SK-N-SH (cell line): ENCODE results near the gene ELN. TPM values are rescaled to one million over a fixed set of nuclear protein-coding genes. Genes with fewer than 3 reads are reported as not detected.

Source experiments
- CTCF ChIA-PET: fragments of 300-600, 350-600 bp; formaldehyde crosslinking; extraction: SDS; loops from one replicate; lab custom pipeline; 2021; lab: Yijun Ruan, JAX
- POLR2A ChIA-PET: fragments of 350-600 bp; sonication (Branson Sonifier 250); formaldehyde crosslinking; extraction: SDS; loops from one replicate; lab custom pipeline; 2020; ENCODE audit warnings: antibody characterized with exemption, inconsistent platforms; lab: Yijun Ruan, JAX
- DNase-seq: peaks from one replicate; pipeline ENCODE4 v3.0.0; 2012
- H2AFZ ChIP-seq: fragments of 200-600 bp; sonication (generic); 2 replicates; pipeline ENCODE4 v1.8.1; 2016; ENCODE audit warnings: antibody characterized with exemption, mild to moderate bottlenecking, low read depth
- H3F3A ChIP-seq: fragments of 200-600 bp; sonication (generic); replicated peaks from 2 replicates; pipeline ENCODE3; 2016; ENCODE audit warnings: antibody characterized with exemption, mild to moderate bottlenecking; ENCODE audit not compliant: insufficient read depth
- H3K27ac ChIP-seq, 2 experiments: fragments of 200-500 bp in 1 of 2; fragments of 200-600 bp in 1 of 2; sonication (Bioruptor generic) in 1 of 2; sonication (generic), shearing (Covaris generic) in 1 of 2; 2 replicates each; pipeline versions ENCODE4 v1.5.1 to v1.6.1; 2014 to 2016; ENCODE audit warnings: low read depth in 2 of 2, inconsistent platforms in 1 of 2, low read length in 1 of 2, mild to moderate bottlenecking in 1 of 2, mixed read lengths in 1 of 2
- H3K27me3 ChIP-seq: fragments of 200-600 bp; sonication (generic), shearing (Covaris generic); 2 replicates; pipeline ENCODE4 v1.6.1; 2016; ENCODE audit warnings: mixed run types; ENCODE audit not compliant: insufficient read depth
- H3K36me3 ChIP-seq, 2 experiments: fragments of 200-500 bp in 1 of 2; fragments of 200-600 bp in 1 of 2; sonication (Bioruptor generic) in 1 of 2; sonication (generic) in 1 of 2; replicated peaks in 1 of 2; 2 replicates each; pipeline versions ENCODE3 to v1.5.1; 2014 to 2016; ENCODE audit warnings: low read length in 1 of 2, mild to moderate bottlenecking in 1 of 2; ENCODE audit not compliant: insufficient read depth in 2 of 2, control insufficient read depth in 1 of 2
- H3K4me1 ChIP-seq, 2 experiments: fragments of 200-500 bp in 1 of 2; fragments of 200-600 bp in 1 of 2; sonication (Bioruptor generic) in 1 of 2; sonication (generic), shearing (Covaris generic) in 1 of 2; 2 replicates each; pipeline versions ENCODE4 v1.5.1 to v1.6.1; 2014 to 2016; ENCODE audit warnings: low read depth in 1 of 2, low read length in 1 of 2, mixed run types in 1 of 2; ENCODE audit not compliant: insufficient read depth in 2 of 2, control insufficient read depth in 1 of 2
- H3K4me2 ChIP-seq: fragments of 200-600 bp; sonication (generic), shearing (Covaris generic); 2 replicates; pipeline ENCODE4 v1.6.1; 2017; ENCODE audit warnings: mixed run types
- H3K4me3 ChIP-seq, 2 experiments: fragments of 200-500 bp in 1 of 2; fragments of 200-600 bp in 1 of 2; sonication (Bioruptor generic) in 1 of 2; sonication (generic), shearing (Covaris generic) in 1 of 2; 2 replicates each; pipeline versions ENCODE4 v1.5.1 to v1.8.1; 2014 to 2016; ENCODE audit warnings: low read depth in 2 of 2, inconsistent platforms in 1 of 2, low read length in 1 of 2, mild to moderate bottlenecking in 1 of 2, mixed read lengths in 1 of 2, moderate library complexity in 1 of 2
- H3K79me2 ChIP-seq: fragments of 200-600 bp; sonication (generic); 2 replicates; pipeline ENCODE4 v1.8.1; 2017; ENCODE audit warnings: mild to moderate bottlenecking; ENCODE audit not compliant: insufficient read depth
- H3K9ac ChIP-seq: fragments of 200-600 bp; sonication (generic); 2 replicates; pipeline ENCODE4 v1.6.1; 2017; ENCODE audit warnings: mixed run types
- H3K9me2 ChIP-seq: fragments of 200-600 bp; sonication (generic); 2 replicates; pipeline ENCODE4 v1.6.1; 2017; ENCODE audit warnings: mixed run types
- H3K9me3 ChIP-seq: fragments of 200-600 bp; sonication (generic); 2 replicates; pipeline ENCODE4 v1.6.1; 2017; ENCODE audit warnings: mixed run types, mild to moderate bottlenecking, moderate library complexity
- H4K20me1 ChIP-seq: fragments of 200-600 bp; sonication (generic); 2 replicates; pipeline ENCODE4 v1.6.1; 2017; ENCODE audit warnings: mild to moderate bottlenecking, mixed run types; ENCODE audit not compliant: insufficient read depth
- CHD2 ChIP-seq: fragments of 150-350 bp; IDR thresholded peaks from 2 replicates; pipeline ENCODE4 v1.6.1; 2018; ENCODE audit warnings: low read length; ENCODE audit not compliant: partially characterized antibody
- CTCF ChIP-seq: fragments of 200-600 bp; sonication (generic); IDR thresholded peaks from 2 replicates; pipeline ENCODE4 v1.6.1; 2017; ENCODE audit warnings: antibody characterized with exemption, mild to moderate bottlenecking, moderate library complexity
- ELF1 ChIP-seq: IDR thresholded peaks from 2 replicates; pipeline ENCODE4 v1.4.0; 2012
- EP300 ChIP-seq, 2 experiments: IDR thresholded peaks; 2 replicates each; pipeline versions ENCODE4 v1.4.0 to v1.6.1; 2012; ENCODE audit warnings: borderline replicate concordance in 1 of 2, low read depth in 1 of 2, low read length in 1 of 2
- EZH2phosphoT487 ChIP-seq: fragments of 200-600 bp; sonication (generic); IDR thresholded peaks from 2 replicates; pipeline ENCODE4 v1.6.1; 2017; ENCODE audit warnings: low read depth, mixed run types, mild to moderate bottlenecking, antibody characterized with exemption, moderate library complexity, borderline replicate concordance
- FOSL2 ChIP-seq: IDR thresholded peaks from 2 replicates; pipeline ENCODE4 v1.4.0; 2012; ENCODE audit warnings: low read depth, mild to moderate bottlenecking, moderate library complexity, borderline replicate concordance
- FOXJ3 ChIP-seq: sonication (generic); formaldehyde crosslinking; IDR thresholded peaks from 2 replicates; pipeline ENCODE4 v1.5.1; 2020; ENCODE audit warnings: mild to moderate bottlenecking, missing genetic modification reagents
- FOXM1 ChIP-seq: IDR thresholded peaks from 2 replicates; pipeline ENCODE4 v1.4.0; 2012; ENCODE audit warnings: low read depth, mild to moderate bottlenecking
- GABPA ChIP-seq: IDR thresholded peaks from 2 replicates; pipeline ENCODE4 v1.4.0; 2012; ENCODE audit warnings: low read depth, mild to moderate bottlenecking
- GATA2 ChIP-seq: sonication (generic); formaldehyde crosslinking; IDR thresholded peaks from 2 replicates; pipeline ENCODE4 v1.5.0; 2020; ENCODE audit warnings: mild to moderate bottlenecking, missing genetic modification reagents
- JUND ChIP-seq: IDR thresholded peaks from 2 replicates; pipeline ENCODE4 v1.4.0; 2012
- MAX ChIP-seq: IDR thresholded peaks from 2 replicates; pipeline ENCODE4 v1.4.0; 2012; ENCODE audit warnings: low read depth
- MEF2A ChIP-seq: IDR thresholded peaks from 2 replicates; pipeline ENCODE4 v1.4.0; 2012; ENCODE audit warnings: low read depth, borderline replicate concordance
- MXI1 ChIP-seq: IDR thresholded peaks from 2 replicates; pipeline ENCODE4 v1.6.1; 2012; ENCODE audit warnings: mild to moderate bottlenecking, low read depth, low read length, improper control_type of control experiment
- NFIC ChIP-seq: IDR thresholded peaks from 2 replicates; pipeline ENCODE4 v1.4.0; 2012; ENCODE audit warnings: borderline replicate concordance
- NRF1 ChIP-seq: IDR thresholded peaks from 2 replicates; pipeline ENCODE4 v1.6.1; 2012; ENCODE audit warnings: low read depth, mild to moderate bottlenecking, low read length
- PBX3 ChIP-seq: IDR thresholded peaks from 2 replicates; pipeline ENCODE4; 2012
- POLR2AphosphoS5 ChIP-seq: IDR thresholded peaks from 2 replicates; pipeline ENCODE4 v1.6.1; 2012; ENCODE audit warnings: low read depth, low read length
- RAD21 ChIP-seq: IDR thresholded peaks from 2 replicates; pipeline ENCODE4 v1.6.1; 2012; ENCODE audit warnings: mild to moderate bottlenecking, low read length
- RCOR1 ChIP-seq: fragments of 150-350 bp; IDR thresholded peaks from 2 replicates; pipeline ENCODE4 v1.6.1; 2017; ENCODE audit warnings: antibody characterized with exemption, low read length
- REST ChIP-seq: IDR thresholded peaks from 2 replicates; pipeline ENCODE4 v1.6.1; 2012; ENCODE audit warnings: mild to moderate bottlenecking, low read depth, low read length, moderate library complexity
- RXRA ChIP-seq: IDR thresholded peaks from 2 replicates; pipeline ENCODE4 v1.4.0; 2012; ENCODE audit warnings: low read depth, mild to moderate bottlenecking, borderline replicate concordance
- SIN3A ChIP-seq: IDR thresholded peaks from 2 replicates; pipeline ENCODE4 v1.6.1; 2012; ENCODE audit warnings: low read depth, mild to moderate bottlenecking, low read length, moderate library complexity, borderline replicate concordance
- SMC3 ChIP-seq: IDR thresholded peaks from 2 replicates; pipeline ENCODE4 v1.6.1; 2012; ENCODE audit warnings: low read depth, low read length, improper control_type of control experiment
- TEAD4 ChIP-seq: IDR thresholded peaks from 2 replicates; pipeline ENCODE4 v1.4.0; 2012; ENCODE audit warnings: mild to moderate bottlenecking, borderline replicate concordance; ENCODE audit not compliant: insufficient read depth
- WGBS: methylation state at CpG from one replicate; pipeline ENCODE4 v1.1.6; 2017; ENCODE audit warnings: low lambda C conversion rate; 5-methylcytosine and 5-hydroxymethylcytosine counted together
- polyA plus RNA-seq, 3 experiments: library from polyadenylated mRNA; depleted of rRNA; stranded (reverse); fragments of >200 nt; gene quantifications; 2 replicates each; pipeline ENCODE4 v1.2.3, GENCODE V29; 2012

Gene ELN
- polyA plus RNA-seq, 1 of the 3 experiments (the other 2 are of a cell fraction), result 12.5 TPM

GRCh38 chr7:74083928-74084721, 56.2 kb downstream of the ELN start:
- Histone ChIP-seq H3K27ac (peak overlapping the region; percentile 51 to 86), H3K9me2 (no peaks in the 10 kb centered on the region), H3K4me1 (peaks cover 22% of the 10 kb centered on the region in 2 experiments; a peak in 3 of 4 replicates), H3K4me2 (peak overlapping the region; percentile 98), H4K20me1 (no peaks in the 10 kb centered on the region), H3K79me2 (peaks cover 53% of the 10 kb centered on the region), H3K9me3 (no peaks in the 10 kb centered on the region), H3K9ac (peak overlapping the region; percentile 97), H2AFZ (peak overlapping the region; percentile 88; the same call in 1 of the 2 replicates), H3K27me3 (no peaks in the 10 kb centered on the region), H3F3A (peaks cover 28% of the 10 kb centered on the region), H3K36me3 (peaks cover 9 to 36% of the 10 kb centered on the region in 2 experiments), H3K4me3 (peak overlapping the region; percentile 57 to 98)
- 2% methylated on average over 25 of the region's 61 CpGs for WGBS
- CTCF ChIA-PET, result interaction anchor here (1.1 to 2.2 kb wide), 9 partner anchors 15 to 317 kb away, joined by 3 to 12 read pairs (median 6); no protein-coding TSS in a partner anchor
- POLR2A ChIA-PET, result interaction anchor here (1.2 to 2.1 kb wide), 6 partner anchors 7 to 90 kb away, joined by 4 to 12 read pairs (median 5); partner anchors contain the start of gene EIF4H
- peak; percentile 91 for DNase-seq
- TF ChIP-seq TEAD4 (no peak), EP300 (IDR thresholded peaks at IDR 0.05; ENCODE audit: borderline replicate concordance in 1 of 2, low read depth in 1 of 2, low read length in 1 of 2) (no peak), PBX3 (no peak), MXI1 (peak; percentile 49; the same call in 1 of the 2 replicates), GATA2 (CRISPR knock-in tag) (no peak), FOSL2 (peak; percentile 88), REST (no peak), NRF1 (no peak), GABPA (no peak), NFIC (no peak), RXRA (no peak), FOXJ3 (0 out of 2 replicates have a peak, but pooled peaks have one; percentile 36), FOXM1 (no peak), MEF2A (no peak), EZH2phosphoT487 (no peak), JUND (no peak; the same call in 1 of the 2 replicates), RCOR1 (no peak), CHD2 (no peak), SIN3A (peak; percentile 25; the same call in 1 of the 2 replicates), ELF1 (no peak), POLR2AphosphoS5 (no peak), SMC3 (no peak), MAX (no peak; the same call in 1 of the 2 replicates), CTCF (no peak), RAD21 (no peak)
